CD4-positive, alpha-beta memory T cell (primary cell): Measurements from ENCODE around the gene LAMA5. TPM values are rescaled to one million over a fixed set of nuclear protein-coding genes. Genes with fewer than 3 reads are reported as not detected.

Experiments used
- CTCF ChIA-PET: fragments of 350-600 bp; sonication (Branson Sonifier 250); formaldehyde crosslinking; loops from one replicate; lab custom pipeline; 2021; ENCODE audit warnings: inconsistent platforms; ENCODE audit not compliant: partially characterized antibody; lab: Charles Lee
- POLR2A ChIA-PET: fragments of 350-600 bp; sonication (Branson Sonifier 250); formaldehyde crosslinking; loops from one replicate; lab custom pipeline; 2021; ENCODE audit not compliant: partially characterized antibody; lab: Charles Lee
- DNase-seq, 5 donors: peaks; one replicate each; pipeline versions ENCODE4 v3.0.0 to v3.0.0-alpha.2; 2020 to 2022; ENCODE audit warnings: mixed read lengths in 1 of 5
- H3K27ac ChIP-seq: one replicate; pipeline ENCODE4 v1.7.0; 2013; ENCODE audit warnings: low read depth, low read length
- H3K27me3 ChIP-seq: 2 replicates; pipeline ENCODE4 v1.7.0; 2013; ENCODE audit warnings: mild to moderate bottlenecking, low read length, moderate library complexity; ENCODE audit not compliant: insufficient read depth
- H3K36me3 ChIP-seq: 2 replicates; pipeline ENCODE4 v1.7.0; 2013; ENCODE audit warnings: mild to moderate bottlenecking, low read length, moderate library complexity; ENCODE audit not compliant: insufficient read depth
- H3K4me1 ChIP-seq: 2 replicates; pipeline ENCODE4 v1.7.0; 2013; ENCODE audit warnings: mild to moderate bottlenecking, low read length, moderate library complexity; ENCODE audit not compliant: insufficient read depth
- H3K4me3 ChIP-seq, 2 donors: one replicate each; pipeline ENCODE4 v1.7.0; 2013; ENCODE audit warnings: low read length in 2 of 2, mild to moderate bottlenecking in 1 of 2
- H3K9me3 ChIP-seq, 2 donors: one replicate each; pipeline ENCODE4 v1.7.0; 2013; ENCODE audit warnings: low read length in 2 of 2, control low read depth in 1 of 2; ENCODE audit not compliant: control insufficient read depth in 1 of 2
- H3K27ac Mint-ChIP-seq, 7 donors: one replicate each; pipeline ENCODE4 v1.8.0; 2020 to 2021; ENCODE audit warnings: mixed read lengths in 7 of 7, mild to moderate bottlenecking in 6 of 7, inconsistent platforms in 3 of 7, moderate library complexity in 3 of 7
- H3K27me3 Mint-ChIP-seq, 2 donors: one replicate each; pipeline ENCODE4 v1.8.0; 2020 to 2021; ENCODE audit warnings: mixed read lengths in 2 of 2
- H3K36me3 Mint-ChIP-seq, 2 donors: one replicate each; pipeline ENCODE4 v1.8.0; 2020 to 2021; ENCODE audit warnings: mixed read lengths in 2 of 2, inconsistent platforms in 1 of 2, mild to moderate bottlenecking in 1 of 2
- H3K4me1 Mint-ChIP-seq, 4 donors: one replicate each; pipeline ENCODE4 v1.8.0; 2020 to 2021; ENCODE audit warnings: mixed read lengths in 4 of 4, mild to moderate bottlenecking in 1 of 4
- H3K4me3 Mint-ChIP-seq, 8 donors: one replicate each; pipeline ENCODE4 v1.8.0; 2020 to 2021; ENCODE audit warnings: mixed read lengths in 8 of 8, mild to moderate bottlenecking in 7 of 8, moderate library complexity in 6 of 8, inconsistent platforms in 3 of 8
- H3K9me3 Mint-ChIP-seq, 8 donors: one replicate each; pipeline ENCODE4 v1.8.0; 2020 to 2021; ENCODE audit warnings: mixed read lengths in 8 of 8, mild to moderate bottlenecking in 5 of 8, inconsistent platforms in 3 of 8, moderate library complexity in 1 of 8
- intact Hi-C: fragments of 100-400 bp; cut with micrococcal nuclease; formaldehyde crosslinking; loops from one replicate; pipeline ENCODE4 v1.15.1; 2023
- polyA plus RNA-seq, 2 donors: library from polyadenylated mRNA; unstranded; fragments of 300-500 nt; fragmentation: Illumina TruSeq; gene quantifications; one replicate each; pipeline ENCODE4 v1.2.3, GENCODE V29; 2021
- total RNA-seq, 2 experiments: library from RNA; stranded (reverse); gene quantifications; one replicate each; pipeline ENCODE4 v1.2.3, GENCODE V29; 2021

The LAMA5 gene
- total and polyA plus RNA-seq, 4 experiments from 2014 or later: 0.49 TPM; not detected in 3

DNA sequence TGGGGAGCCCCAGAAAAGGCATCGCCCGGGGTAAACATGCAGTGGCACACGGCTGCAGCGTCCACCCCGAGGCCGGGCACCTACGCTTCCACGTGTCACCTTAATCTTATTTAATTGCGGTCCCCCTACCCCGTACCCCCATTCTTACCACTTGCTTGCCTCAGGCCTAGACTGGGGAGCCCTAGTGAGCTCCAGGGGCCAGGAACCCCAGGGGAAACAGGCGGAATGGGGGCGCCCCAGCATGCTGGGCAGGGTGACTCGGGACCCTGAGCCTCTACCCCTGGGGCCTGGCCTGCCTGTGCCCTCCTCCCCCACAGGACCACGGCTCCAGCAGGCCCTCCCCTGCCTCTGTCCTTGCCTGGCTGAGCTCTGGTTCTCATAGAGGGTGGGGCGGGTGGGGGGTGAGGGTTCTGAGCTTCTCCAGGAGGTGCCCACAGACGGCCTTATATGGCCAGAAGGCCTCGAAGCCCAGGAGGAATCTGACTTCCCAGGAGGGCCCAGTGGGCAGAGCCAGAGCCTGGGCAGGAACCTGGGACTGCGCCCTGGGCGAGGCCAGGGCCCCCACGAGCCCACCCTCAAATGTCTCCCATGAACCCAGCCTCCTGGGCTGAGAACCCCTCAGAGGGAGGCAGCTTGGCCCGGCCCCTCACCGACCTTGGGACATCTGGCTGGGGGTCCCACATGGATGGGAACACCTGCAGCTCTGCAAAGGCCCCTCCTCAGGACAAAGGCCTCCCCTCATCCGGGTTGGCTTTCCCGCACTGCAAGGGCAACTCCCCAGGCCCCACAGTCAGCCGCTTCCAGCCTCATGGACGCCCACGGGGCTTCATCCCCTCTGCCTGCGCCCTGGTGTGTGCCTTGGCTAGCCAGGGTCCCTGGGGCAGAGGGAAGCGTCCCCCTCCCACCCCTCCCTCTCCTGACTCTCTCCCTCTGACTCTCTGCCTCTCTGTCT is 5.2 kb upstream of the LAMA5 start:
- CTCF ChIA-PET: no interaction called here
- Mint-ChIP-seq H3K27me3 (peaks cover 7 to 13% of the 10 kb centered on the region in 2 donors), H3K36me3 (no peaks in the 10 kb centered on the region), H3K27ac (no peak overlapping the region), H3K4me3 (no peak overlapping the region), H3K4me1 (peaks cover 0 to 4% (median under 1%) of the 10 kb centered on the region in 4 donors), H3K9me3 (no peaks in the 10 kb centered on the region)
- Histone ChIP-seq H3K9me3 (no peaks in the 10 kb centered on the region), H3K27ac (no peak overlapping the region), H3K27me3 (peaks cover 14% of the 10 kb centered on the region), H3K4me3 (no peak overlapping the region), H3K4me1 (peaks cover 12% of the 10 kb centered on the region), H3K36me3 (no peaks in the 10 kb centered on the region)
- POLR2A ChIA-PET: no interaction called here
- no peak for DNase-seq
- intact Hi-C loops: no loop called here

DNA sequence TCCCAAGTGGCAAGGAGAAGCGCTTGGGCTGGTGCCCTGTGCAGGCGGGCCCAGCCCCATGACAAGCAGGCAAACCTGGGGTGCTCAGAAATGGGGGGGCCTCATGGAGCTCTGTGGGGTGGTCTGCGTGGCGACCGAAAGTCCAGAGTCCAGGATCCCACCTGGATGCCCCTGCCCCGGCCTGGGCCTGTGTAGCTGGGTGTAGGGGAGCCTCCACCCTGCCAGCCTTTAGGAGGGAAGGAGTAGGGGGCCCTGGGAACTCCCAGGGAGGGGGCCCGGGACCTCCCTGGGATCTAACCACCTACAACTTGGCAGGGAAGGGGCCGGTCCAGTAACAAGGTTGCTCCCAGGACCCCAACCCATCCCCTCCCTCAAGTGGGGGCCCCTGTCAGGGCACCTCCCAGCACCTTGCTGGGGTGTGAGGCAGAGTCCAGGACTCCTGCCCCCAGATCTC is 4.5 kb upstream of the LAMA5 start:
- POLR2A ChIA-PET: no interaction called here
- H3K36me3 Mint-ChIP-seq: no peaks in the 10 kb centered on the region

DNA sequence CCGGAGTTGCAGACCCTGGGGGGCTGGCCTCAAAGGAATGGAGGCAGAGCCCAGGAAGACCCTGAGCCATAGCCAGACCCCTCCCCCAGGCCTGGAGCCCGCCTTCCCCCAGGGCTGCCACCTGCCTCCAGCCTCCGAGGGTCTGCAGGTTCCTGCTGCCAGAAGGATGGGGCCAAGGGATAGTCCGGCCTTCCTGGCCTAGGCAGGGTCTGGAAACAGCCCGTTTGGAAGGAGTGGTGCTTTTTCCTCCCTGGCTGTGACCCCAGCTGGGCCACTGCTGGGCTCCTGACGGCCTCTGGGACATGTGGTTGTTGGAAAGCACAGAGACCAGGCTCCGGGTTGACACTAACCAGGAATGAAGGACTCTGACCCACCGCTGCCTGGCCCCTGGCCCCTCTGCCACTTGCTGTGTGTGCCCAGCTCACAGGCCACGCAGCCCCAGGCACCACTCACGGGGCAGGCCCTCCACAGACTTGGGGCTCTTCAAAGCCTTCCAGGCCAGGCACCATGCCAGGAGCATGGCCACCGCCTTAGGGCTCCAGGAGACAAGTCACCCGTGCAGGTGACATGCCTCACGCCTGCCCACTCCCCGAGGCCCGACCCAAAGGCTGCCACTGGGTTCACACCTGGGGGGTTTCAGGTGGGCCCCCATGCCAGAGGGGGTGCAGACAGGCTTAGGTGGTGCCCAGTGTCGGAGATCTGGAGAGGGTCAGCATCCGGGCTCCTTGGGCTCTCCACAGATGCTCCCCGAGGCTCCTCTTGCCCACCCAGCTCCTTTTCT is 3.9 kb upstream of the LAMA5 start:
- Histone ChIP-seq H3K9me3 (no peaks in the 10 kb centered on the region), H3K4me3 (no peak overlapping the region), H3K27ac (no peak overlapping the region), H3K4me1 (peaks cover 19% of the 10 kb centered on the region), H3K27me3 (peaks cover 18% of the 10 kb centered on the region), H3K36me3 (no peaks in the 10 kb centered on the region)
- DNase-seq: no peak
- H3K36me3 Mint-ChIP-seq: no peaks in the 10 kb centered on the region
- peaks cover 0 to 2% (median under 1%) of the 10 kb centered on the region in 4 donors for H3K4me1 Mint-ChIP-seq
- intact Hi-C loops: no loop called here
- POLR2A ChIA-PET: no interaction called here
- H3K4me3 Mint-ChIP-seq: no peak overlapping the region
- CTCF ChIA-PET: no interaction called here
- no peak overlapping the region for H3K27ac Mint-ChIP-seq
- H3K9me3 Mint-ChIP-seq: no peaks in the 10 kb centered on the region
- H3K27me3 Mint-ChIP-seq: peaks cover 7 to 13% of the 10 kb centered on the region in 2 donors

More for the DNA sequence above, 4.5 kb upstream of the LAMA5 start:
- intact Hi-C loops: no loop called here
- Mint-ChIP-seq H3K27me3 (peaks cover 7 to 13% of the 10 kb centered on the region in 2 donors), H3K9me3 (no peaks in the 10 kb centered on the region), H3K27ac (no peak overlapping the region), H3K4me1 (peaks cover 0 to 2% (median under 1%) of the 10 kb centered on the region in 4 donors), H3K4me3 (no peak overlapping the region)
- DNase-seq: no peak
- no peak overlapping the region for H3K4me3 ChIP-seq
- H3K4me1 ChIP-seq: peaks cover 13% of the 10 kb centered on the region
- peaks cover 14% of the 10 kb centered on the region for H3K27me3 ChIP-seq
- no peaks in the 10 kb centered on the region for H3K36me3 ChIP-seq
- H3K27ac ChIP-seq: no peak overlapping the region
- no peaks in the 10 kb centered on the region for H3K9me3 ChIP-seq
- CTCF ChIA-PET: no interaction called here

DNA sequence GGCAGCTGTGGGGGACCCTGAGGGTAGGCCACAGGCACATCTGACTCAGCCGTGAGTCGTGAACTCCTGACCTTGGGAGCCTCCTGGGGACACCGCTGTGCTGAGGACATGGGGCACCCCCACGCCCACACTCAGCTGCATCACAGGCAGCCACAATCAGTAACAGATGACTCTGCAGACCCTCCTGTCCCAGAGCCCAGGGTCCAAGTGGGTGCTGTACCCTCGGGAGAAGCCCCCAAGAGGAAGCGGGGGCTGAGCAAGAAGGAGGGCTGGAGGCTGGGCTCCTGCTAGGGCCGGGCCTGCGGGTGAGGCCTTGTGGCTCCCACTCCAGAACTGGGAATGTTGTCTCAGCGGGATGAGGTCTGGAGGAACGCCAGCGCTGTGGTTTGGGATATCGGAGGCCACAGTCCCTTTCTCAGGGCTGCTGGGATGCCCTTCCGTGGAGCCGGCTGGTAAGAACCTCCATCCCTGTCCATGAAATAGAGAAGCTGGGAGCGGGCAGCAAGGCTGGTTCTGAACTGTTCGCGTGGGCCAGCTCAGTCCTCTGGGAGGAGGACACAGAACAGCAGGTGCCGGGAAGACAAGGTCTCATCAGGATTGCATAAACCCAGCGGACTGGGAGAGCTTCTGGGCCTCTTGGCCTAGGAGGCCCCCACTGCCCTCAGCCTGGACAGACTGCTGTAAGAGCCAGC is 3.1 kb upstream of the LAMA5 start:
- peaks cover 20% of the 10 kb centered on the region for H3K4me1 ChIP-seq
- Mint-ChIP-seq H3K4me1 (peaks cover 0 to 2% (median under 1%) of the 10 kb centered on the region in 4 donors), H3K36me3 (no peaks in the 10 kb centered on the region), H3K27me3 (peaks cover 7 to 16% of the 10 kb centered on the region in 2 donors), H3K27ac (no peak overlapping the region), H3K4me3 (no peak overlapping the region), H3K9me3 (no peaks in the 10 kb centered on the region)
- no peak overlapping the region for H3K27ac ChIP-seq
- no peak for DNase-seq
- H3K36me3 ChIP-seq: no peaks in the 10 kb centered on the region
- peaks cover 18% of the 10 kb centered on the region for H3K27me3 ChIP-seq
- no peak overlapping the region for H3K4me3 ChIP-seq
- no peaks in the 10 kb centered on the region for H3K9me3 ChIP-seq
- ChIA-PET CTCF (interaction anchor here (1.4 kb wide), 1 partner anchor 13 kb away, joined by 4 read pairs; no protein-coding TSS in a partner anchor), POLR2A (no interaction called here)
- intact Hi-C loops: no loop called here

DNA sequence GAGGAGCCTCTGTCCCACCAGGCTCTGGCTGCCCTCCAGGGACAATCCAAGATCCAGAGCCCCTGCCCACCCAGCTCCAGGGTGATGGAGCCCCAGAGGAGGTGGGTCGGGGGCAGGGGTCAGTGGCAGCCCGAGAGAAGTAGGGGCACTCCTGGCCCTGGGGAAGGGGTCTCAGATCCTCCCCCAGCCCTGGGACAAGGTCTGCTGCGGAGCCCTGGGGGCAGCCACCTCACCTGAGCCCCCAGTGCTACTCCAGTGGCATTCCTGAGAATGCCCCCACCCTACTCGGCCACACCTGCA is 2.7 kb upstream of the LAMA5 start:
- Histone ChIP-seq H3K4me1 (peaks cover 20% of the 10 kb centered on the region), H3K27me3 (peaks cover 18% of the 10 kb centered on the region), H3K36me3 (no peaks in the 10 kb centered on the region), H3K9me3 (no peaks in the 10 kb centered on the region), H3K27ac (no peak overlapping the region), H3K4me3 (no peak overlapping the region)
- peaks cover 12 to 21% of the 10 kb centered on the region in 2 donors for H3K27me3 Mint-ChIP-seq
- CTCF ChIA-PET: interaction anchor here (1.4 kb wide), 1 partner anchor 13 kb away, joined by 4 read pairs; no protein-coding TSS in a partner anchor
- H3K9me3 Mint-ChIP-seq: no peaks in the 10 kb centered on the region
- DNase-seq: no peak
- peaks cover 0 to 2% (median under 1%) of the 10 kb centered on the region in 4 donors for H3K4me1 Mint-ChIP-seq
- no peak overlapping the region for H3K27ac Mint-ChIP-seq
- intact Hi-C loops: no loop called here
- H3K4me3 Mint-ChIP-seq: no peak overlapping the region
- POLR2A ChIA-PET: no interaction called here
- no peaks in the 10 kb centered on the region for H3K36me3 Mint-ChIP-seq

DNA sequence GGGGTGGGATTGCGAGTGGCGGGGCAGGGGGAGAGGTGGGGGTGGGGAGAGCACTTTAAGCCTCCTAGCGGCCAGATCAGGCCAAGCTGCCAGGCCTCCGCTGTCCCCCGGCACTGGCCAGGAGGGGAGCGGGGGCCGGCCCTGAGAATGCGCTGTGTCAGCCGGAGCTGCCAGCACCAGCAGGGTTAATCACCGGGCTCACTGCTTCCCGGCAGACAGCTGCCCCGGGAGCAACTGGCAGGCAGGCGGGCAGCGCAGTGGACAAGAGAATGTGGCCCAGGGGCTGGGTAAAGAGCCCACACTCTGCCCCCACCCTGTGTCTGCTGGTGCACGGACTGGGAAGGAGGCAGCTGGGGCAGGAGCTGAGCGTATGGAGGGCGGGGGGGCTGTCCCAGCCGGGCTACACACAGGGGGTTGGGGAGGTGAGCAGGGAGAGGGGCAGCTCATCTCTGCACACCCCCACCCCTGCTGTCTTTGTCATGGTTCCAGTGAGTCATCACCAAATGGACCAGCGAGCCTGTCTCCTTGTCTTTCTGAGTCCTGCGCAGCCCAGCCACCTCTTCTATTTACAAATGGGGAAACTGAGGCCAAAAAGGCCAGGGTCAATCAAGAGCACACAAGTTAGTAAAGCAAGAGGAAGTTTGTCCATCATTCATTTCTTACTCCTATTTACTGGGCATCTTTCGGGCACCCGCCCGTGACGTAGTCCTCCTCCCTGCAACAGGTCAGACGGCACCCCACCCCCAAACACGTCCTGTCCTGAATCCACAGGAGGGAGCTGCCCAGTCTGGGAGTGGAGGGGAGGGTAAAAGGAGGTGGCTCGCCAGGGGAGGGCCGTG is 2.1 kb upstream of the LAMA5 start:
- ChIA-PET POLR2A (interaction anchor here (1.6 kb wide), 1 partner anchor 17 kb away, joined by 5 read pairs; the partner anchor contains the start of gene RPS21), CTCF (interaction anchor here (1.4 kb wide), 1 partner anchor 14 kb away, joined by 4 read pairs; no protein-coding TSS in a partner anchor)
- H3K27ac ChIP-seq: no peak overlapping the region
- H3K27me3 Mint-ChIP-seq: peaks cover 13 to 23% of the 10 kb centered on the region in 2 donors
- no peaks in the 10 kb centered on the region for H3K36me3 ChIP-seq
- intact Hi-C loops: no loop called here
- H3K4me3 Mint-ChIP-seq: peak overlapping the region in 3 of 8 donors; percentile 3 to 49 (median 47)
- H3K9me3 Mint-ChIP-seq: no peaks in the 10 kb centered on the region
- no peak for DNase-seq
- peaks cover 18% of the 10 kb centered on the region for H3K27me3 ChIP-seq
- no peak overlapping the region for H3K27ac Mint-ChIP-seq
- no peaks in the 10 kb centered on the region for H3K36me3 Mint-ChIP-seq
- peaks cover 0 to 2% (median under 1%) of the 10 kb centered on the region in 4 donors for H3K4me1 Mint-ChIP-seq
- no peak overlapping the region for H3K4me3 ChIP-seq
- no peaks in the 10 kb centered on the region for H3K9me3 ChIP-seq
- H3K4me1 ChIP-seq: peaks cover 20% of the 10 kb centered on the region
